Measurements from ENCODE around the gene HAGH. TPM values are rescaled to one million over a fixed set of nuclear protein-coding genes. Genes with fewer than 3 reads are reported as not detected.

HAGH gene
- total RNA-seq, 1 experiment from 2014 or later, result 48.1 TPM

DNA sequence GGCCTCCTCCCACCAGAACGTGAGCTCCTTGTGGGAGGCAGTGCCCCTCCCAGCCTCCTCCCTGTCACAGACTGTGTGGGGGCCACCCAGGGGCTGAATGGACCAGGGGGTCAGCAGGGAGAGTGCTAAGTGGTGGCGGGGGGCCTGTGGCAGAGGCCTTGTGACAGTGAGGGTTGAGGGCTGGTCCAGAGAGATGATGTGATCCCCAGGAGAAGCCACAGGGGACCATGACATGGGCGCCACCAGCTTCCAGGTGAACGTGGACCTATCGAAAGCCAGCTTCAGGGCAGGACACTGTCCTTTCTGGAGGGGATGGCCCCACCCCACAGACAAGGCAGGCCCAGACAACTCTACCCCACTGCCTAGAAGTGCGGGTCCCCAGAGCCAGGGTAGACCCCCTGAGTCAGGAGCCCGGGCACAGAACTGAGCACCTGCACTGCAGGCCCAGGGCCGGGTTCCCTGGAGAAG, 47.4 kb downstream of the HAGH start:
- BruUV-seq (replicated peaks), result no TSS peak
- DNase-seq, result no peak
- Mint-ChIP-seq H3K9me3 (ENCODE audit: unreplicated experiment) (no peaks in the 10 kb centered on the region), H3K27me3 (ENCODE audit: insufficient read depth, unreplicated experiment) (no peaks in the 10 kb centered on the region), H3K4me1 (ENCODE audit: low read depth, unreplicated experiment) (peaks cover 8% of the 10 kb centered on the region), H3K36me3 (ENCODE audit: insufficient read depth, unreplicated experiment) (peaks cover 84% of the 10 kb centered on the region), H3K27ac (ENCODE audit: unreplicated experiment) (peak overlapping the region; percentile 48), H3K4me3 (ENCODE audit: unreplicated experiment) (peak overlapping the region; percentile 54)
- H3K9me3 ChIP-seq, result no peaks in the 10 kb centered on the region
- H3K36me3 ChIP-seq (ENCODE audit: control insufficient read depth, insufficient read depth, low read length), result no peaks in the 10 kb centered on the region
- CTCF ChIA-PET, result no interaction called here
- no peaks in the 10 kb centered on the region for H3K27me3 ChIP-seq (replicated peaks; ENCODE audit: control insufficient read depth, insufficient read depth, low read length)
- intact Hi-C loops (cut with micrococcal nuclease; ENCODE audit: unreplicated experiment), result no loop called here
- POLR2A ChIA-PET, result no interaction called here
- H3K4me3 ChIP-seq (ENCODE audit: low read depth, low read length), result no peak overlapping the region
- TF ChIP-seq, protein P1, sequence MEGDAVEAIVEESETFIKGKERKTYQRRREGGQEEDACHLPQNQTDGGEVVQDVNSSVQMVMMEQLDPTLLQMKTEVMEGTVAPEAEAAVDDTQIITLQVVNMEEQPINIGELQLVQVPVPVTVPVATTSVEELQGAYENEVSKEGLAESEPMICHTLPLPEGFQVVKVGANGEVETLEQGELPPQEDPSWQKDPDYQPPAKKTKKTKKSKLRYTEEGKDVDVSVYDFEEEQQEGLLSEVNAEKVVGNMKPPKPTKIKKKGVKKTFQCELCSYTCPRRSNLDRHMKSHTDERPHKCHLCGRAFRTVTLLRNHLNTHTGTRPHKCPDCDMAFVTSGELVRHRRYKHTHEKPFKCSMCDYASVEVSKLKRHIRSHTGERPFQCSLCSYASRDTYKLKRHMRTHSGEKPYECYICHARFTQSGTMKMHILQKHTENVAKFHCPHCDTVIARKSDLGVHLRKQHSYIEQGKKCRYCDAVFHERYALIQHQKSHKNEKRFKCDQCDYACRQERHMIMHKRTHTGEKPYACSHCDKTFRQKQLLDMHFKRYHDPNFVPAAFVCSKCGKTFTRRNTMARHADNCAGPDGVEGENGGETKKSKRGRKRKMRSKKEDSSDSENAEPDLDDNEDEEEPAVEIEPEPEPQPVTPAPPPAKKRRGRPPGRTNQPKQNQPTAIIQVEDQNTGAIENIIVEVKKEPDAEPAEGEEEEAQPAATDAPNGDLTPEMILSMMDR (IDR thresholded peaks at IDR 0.05; ENCODE audit: insufficient read depth in 1 of 2, low read depth in 1 of 2, low read length in 1 of 2, severe bottlenecking in 1 of 2, unreplicated experiment in 1 of 2), result no peak
- peaks cover 13% of the 10 kb centered on the region for H3K4me1 ChIP-seq

DNA sequence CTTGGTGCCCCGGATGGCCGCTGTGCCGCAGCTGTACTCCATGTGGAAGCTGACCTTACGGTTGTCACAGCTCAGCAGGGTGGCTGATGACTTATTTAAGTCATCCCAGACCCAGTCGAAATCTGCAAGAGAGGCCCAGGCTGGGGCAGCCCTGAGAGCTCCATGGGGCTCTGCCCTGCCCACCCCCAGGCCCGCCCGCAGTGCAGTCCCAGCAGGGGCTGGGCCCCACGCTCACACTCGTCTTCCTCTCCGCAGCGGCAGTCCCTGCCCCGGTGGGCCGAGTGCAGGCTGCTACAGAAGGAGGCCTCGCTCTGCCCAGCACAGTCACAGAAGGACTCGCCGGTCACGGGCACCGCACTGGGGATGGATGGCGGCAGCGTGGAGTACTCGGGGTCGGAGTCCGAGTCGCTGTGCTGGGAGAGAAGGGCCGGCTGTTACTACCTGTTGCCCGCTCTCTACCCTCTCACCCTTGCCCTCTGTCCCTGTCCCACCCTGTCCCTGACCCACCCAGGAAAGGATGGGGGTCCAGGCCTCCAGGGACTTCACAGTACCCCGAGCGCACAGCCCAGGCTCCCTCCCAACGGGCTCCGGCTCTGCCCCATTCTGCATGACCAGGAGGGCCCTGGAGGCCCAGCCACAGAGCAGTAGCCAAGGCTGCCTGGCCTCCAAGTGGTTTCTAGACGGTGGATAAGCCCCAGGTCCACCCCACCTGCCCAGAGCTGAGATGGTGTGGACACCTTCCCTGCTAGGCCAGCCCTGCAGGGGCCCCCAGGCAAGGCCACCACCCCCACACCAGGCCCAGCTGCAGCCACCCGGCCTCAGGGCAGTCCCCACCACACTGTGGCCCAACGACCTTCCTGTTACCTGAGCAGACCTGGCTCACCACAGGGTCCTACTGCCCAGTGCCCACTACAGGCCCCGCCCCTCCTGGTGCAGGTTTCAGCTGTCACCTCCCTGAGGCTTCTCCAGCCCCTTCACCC, 48.1 kb downstream of the HAGH start:
- POLR2A ChIA-PET, result no interaction called here
- Histone ChIP-seq H3K27me3 (replicated peaks; ENCODE audit: control insufficient read depth, insufficient read depth, low read length) (no peaks in the 10 kb centered on the region), H3K4me3 (ENCODE audit: low read depth, low read length) (no peak overlapping the region), H3K4me1 (peaks cover 15% of the 10 kb centered on the region), H3K9me3 (no peaks in the 10 kb centered on the region), H3K36me3 (ENCODE audit: control insufficient read depth, insufficient read depth, low read length) (no peaks in the 10 kb centered on the region)
- no peak for DNase-seq
- no TSS peak for BruUV-seq (replicated peaks)
- Mint-ChIP-seq H3K27ac (ENCODE audit: unreplicated experiment) (peak overlapping the region; percentile 48), H3K27me3 (ENCODE audit: insufficient read depth, unreplicated experiment) (no peaks in the 10 kb centered on the region), H3K9me3 (ENCODE audit: unreplicated experiment) (no peaks in the 10 kb centered on the region), H3K4me1 (ENCODE audit: low read depth, unreplicated experiment) (peaks cover 8% of the 10 kb centered on the region), H3K4me3 (ENCODE audit: unreplicated experiment) (peak overlapping the region; percentile 54), H3K36me3 (ENCODE audit: insufficient read depth, unreplicated experiment) (peaks cover 84% of the 10 kb centered on the region)
- TF ChIP-seq, protein P1 (IDR thresholded peaks at IDR 0.05; ENCODE audit: insufficient read depth in 1 of 2, low read depth in 1 of 2, low read length in 1 of 2, severe bottlenecking in 1 of 2, unreplicated experiment in 1 of 2), result no peak
- CTCF ChIA-PET, result no interaction called here
- intact Hi-C loops (cut with micrococcal nuclease; ENCODE audit: unreplicated experiment), result no loop called here

DNA sequence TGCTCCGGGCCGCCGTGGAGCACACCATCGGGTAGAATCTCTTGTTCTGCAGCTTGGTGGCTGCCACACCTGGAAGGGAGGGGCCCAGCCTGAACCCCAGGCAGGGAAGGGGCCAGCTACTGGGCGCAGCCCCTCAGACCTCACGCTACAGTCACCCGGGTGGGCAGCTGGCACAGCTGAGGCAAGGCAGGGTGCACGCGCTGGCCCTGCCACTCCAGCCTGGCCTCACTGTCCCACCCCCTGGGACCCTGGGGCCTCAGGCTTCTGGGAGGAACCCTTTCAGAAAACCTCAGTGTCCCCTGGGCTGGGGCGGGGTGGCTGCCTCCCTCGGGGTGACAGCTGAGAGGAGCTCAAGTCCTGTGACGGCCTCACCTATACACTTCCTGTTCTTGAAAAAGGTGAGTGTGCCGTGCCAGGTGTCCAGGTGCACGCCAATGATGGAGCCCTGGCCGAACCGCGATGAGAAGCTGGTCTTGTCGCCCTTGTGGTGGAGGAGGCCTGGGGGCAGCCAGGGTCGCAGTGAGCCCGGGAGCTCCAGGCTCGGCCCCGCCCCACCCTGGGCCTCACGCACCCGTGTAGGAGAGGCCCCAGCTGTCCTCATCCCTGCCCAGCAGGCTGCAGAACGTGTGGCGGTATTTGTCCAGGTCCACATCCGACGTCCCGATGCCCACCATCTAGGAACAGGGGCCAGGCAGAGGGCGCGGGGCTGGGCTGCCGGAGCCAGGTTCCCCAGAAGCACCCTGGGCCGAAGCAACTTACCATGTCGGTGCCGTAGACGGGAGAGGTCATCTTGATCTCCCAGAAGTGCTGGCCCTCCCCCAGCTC, 49.0 kb downstream of the HAGH start:
- Mint-ChIP-seq H3K27me3 (ENCODE audit: insufficient read depth, unreplicated experiment) (no peaks in the 10 kb centered on the region), H3K4me1 (ENCODE audit: low read depth, unreplicated experiment) (peaks cover 8% of the 10 kb centered on the region), H3K27ac (ENCODE audit: unreplicated experiment) (no peak overlapping the region), H3K9me3 (ENCODE audit: unreplicated experiment) (no peaks in the 10 kb centered on the region), H3K36me3 (ENCODE audit: insufficient read depth, unreplicated experiment) (peaks cover 83% of the 10 kb centered on the region), H3K4me3 (ENCODE audit: unreplicated experiment) (no peak overlapping the region)
- intact Hi-C loops (cut with micrococcal nuclease; ENCODE audit: unreplicated experiment), result no loop called here
- TF ChIP-seq, protein P1 (IDR thresholded peaks at IDR 0.05; ENCODE audit: insufficient read depth in 1 of 2, low read depth in 1 of 2, low read length in 1 of 2, severe bottlenecking in 1 of 2, unreplicated experiment in 1 of 2), result no peak
- Histone ChIP-seq H3K4me1 (peaks cover 15% of the 10 kb centered on the region), H3K9me3 (no peaks in the 10 kb centered on the region), H3K4me3 (ENCODE audit: low read depth, low read length) (no peak overlapping the region), H3K36me3 (ENCODE audit: control insufficient read depth, insufficient read depth, low read length) (no peaks in the 10 kb centered on the region), H3K27me3 (replicated peaks; ENCODE audit: control insufficient read depth, insufficient read depth, low read length) (no peaks in the 10 kb centered on the region)
- no TSS peak for BruUV-seq (replicated peaks)
- POLR2A ChIA-PET, result no interaction called here
- CTCF ChIA-PET, result no interaction called here
- no peak for DNase-seq

Measured in Caco-2 (cell line).